ENCODE results near the gene PLCB4.

- TF ChIP-seq POLR2A (IDR thresholded peaks at IDR 0.05) (no peak), CTCF (IDR thresholded peaks at IDR 0.05) (no peak), POLR2AphosphoS5 (IDR thresholded peaks at IDR 0.05) (no peak)
These were observed 14.7 kb upstream of the PLCB4 start for GRCh38 chr20:9054176-9054575.
